ENCODE results near the gene RPS10.

- TF ChIP-seq CTCF (IDR thresholded peaks at IDR 0.05), result no peak
- TF ChIP-seq POLR2A (IDR thresholded peaks at IDR 0.05), result no peak
Observed at GRCh38 chr6:34418367-34418766, 7.5 kb downstream of the RPS10 start.

Data from body of pancreas (tissue), 4 donors.